C4-2B (cell line): ENCODE data around the gene ENG.

ENCODE experiments used
- ZFX ChIP-seq: fragments of 450-650 bp; IDR thresholded peaks from 2 replicates; pipeline ENCODE4 v1.6.1; 2017
- TF ChIP-seq, protein P1 (sequence below): fragments of 450-650 bp; conservative IDR thresholded peaks from 2 replicates; pipeline ENCODE4 v1.5.1; 2017; ENCODE audit warnings: mild to moderate bottlenecking

DNA sequence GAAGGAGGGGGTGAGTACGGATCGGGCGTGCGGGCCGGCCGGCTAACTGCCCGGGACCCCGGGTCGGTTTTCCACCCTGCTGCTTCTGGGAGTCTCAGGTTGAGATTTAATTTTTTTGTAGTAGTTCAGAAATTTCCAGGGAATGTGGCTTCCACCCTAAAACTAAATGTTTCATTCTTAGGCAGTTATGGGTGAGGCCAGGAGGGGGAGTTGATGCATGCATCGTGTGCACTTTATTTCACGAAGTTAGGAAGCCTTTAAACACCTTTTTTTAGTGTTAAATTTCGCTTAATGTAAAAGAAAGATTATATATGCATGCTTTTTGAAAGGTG lies 67.7 kb downstream of the ENG start:
- TF ChIP-seq, protein P1, sequence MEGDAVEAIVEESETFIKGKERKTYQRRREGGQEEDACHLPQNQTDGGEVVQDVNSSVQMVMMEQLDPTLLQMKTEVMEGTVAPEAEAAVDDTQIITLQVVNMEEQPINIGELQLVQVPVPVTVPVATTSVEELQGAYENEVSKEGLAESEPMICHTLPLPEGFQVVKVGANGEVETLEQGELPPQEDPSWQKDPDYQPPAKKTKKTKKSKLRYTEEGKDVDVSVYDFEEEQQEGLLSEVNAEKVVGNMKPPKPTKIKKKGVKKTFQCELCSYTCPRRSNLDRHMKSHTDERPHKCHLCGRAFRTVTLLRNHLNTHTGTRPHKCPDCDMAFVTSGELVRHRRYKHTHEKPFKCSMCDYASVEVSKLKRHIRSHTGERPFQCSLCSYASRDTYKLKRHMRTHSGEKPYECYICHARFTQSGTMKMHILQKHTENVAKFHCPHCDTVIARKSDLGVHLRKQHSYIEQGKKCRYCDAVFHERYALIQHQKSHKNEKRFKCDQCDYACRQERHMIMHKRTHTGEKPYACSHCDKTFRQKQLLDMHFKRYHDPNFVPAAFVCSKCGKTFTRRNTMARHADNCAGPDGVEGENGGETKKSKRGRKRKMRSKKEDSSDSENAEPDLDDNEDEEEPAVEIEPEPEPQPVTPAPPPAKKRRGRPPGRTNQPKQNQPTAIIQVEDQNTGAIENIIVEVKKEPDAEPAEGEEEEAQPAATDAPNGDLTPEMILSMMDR, result peak; percentile 79
- TF ChIP-seq ZFX, result no peak
